K562 (cell line): Measurements from ENCODE around the gene GNAQ.

Source experiments
- EZH2 ChIP-seq: IDR thresholded peaks from 2 replicates; pipeline ENCODE4 v1.6.1; 2012; ENCODE audit warnings: low read depth, mild to moderate bottlenecking, inconsistent platforms, low read length, borderline replicate concordance
- GATA2 ChIP-seq: sonication (generic); formaldehyde crosslinking; IDR thresholded peaks from 2 replicates; pipeline ENCODE4 v1.4.0; 2020; ENCODE audit warnings: mild to moderate bottlenecking, missing genetic modification reagents
- MAZ ChIP-seq, 2 experiments: fragments of 450-650 bp in 1 of 2; sonication (generic) in 1 of 2; formaldehyde crosslinking; IDR thresholded peaks in 1 of 2; conservative IDR thresholded peaks in 1 of 2; 2 replicates each; pipeline versions ENCODE4 v1.4.0 to v1.5.0; 2020; ENCODE audit warnings: mild to moderate bottlenecking in 1 of 2, missing genetic modification reagents in 1 of 2
- SMC3 ChIP-seq: conservative IDR thresholded peaks from 2 replicates; pipeline ENCODE4 v1.6.1; 2011; ENCODE audit warnings: low read depth, low read length, improper control_type of control experiment; ENCODE audit not compliant: insufficient read depth
- SRF ChIP-seq, 2 experiments: fragments of 250-450, 450-650 bp in 1 of 2; sonication (Bioruptor Pico) in 1 of 2; sonication (generic) in 1 of 2; formaldehyde crosslinking; IDR thresholded peaks; 2 replicates each; pipeline versions ENCODE4 v1.5.0 to v1.5.1; 2020 to 2022; ENCODE audit warnings: mild to moderate bottlenecking in 1 of 2, missing genetic modification reagents in 1 of 2
- TBP ChIP-seq: optimal IDR thresholded peaks from 2 replicates; pipeline ENCODE3; 2011; ENCODE audit warnings: low read depth, low read length, improper control_type of control experiment
- TCF7L2 ChIP-seq: fragments of 150-350 bp; IDR thresholded peaks from 2 replicates; pipeline ENCODE4 v1.6.1; 2016; ENCODE audit warnings: low read depth, mild to moderate bottlenecking, low read length, moderate library complexity
- ZKSCAN1 ChIP-seq: fragments of 150-350 bp; IDR thresholded peaks from 2 replicates; pipeline ENCODE4 v1.6.1; 2016; ENCODE audit warnings: low read depth, low read length
- ZNF695 ChIP-seq: fragments of 450-650 bp; formaldehyde crosslinking; IDR thresholded peaks from 2 replicates; pipeline ENCODE4 v1.4.0; 2020; ENCODE audit warnings: mild to moderate bottlenecking, moderate library complexity
- ZSCAN29 ChIP-seq: fragments of 450-650 bp; IDR thresholded peaks from 2 replicates; pipeline ENCODE4 v1.6.1; 2017
- TF ChIP-seq, protein P1 (sequence below), 3 experiments: IDR thresholded peaks in 2 of 3; conservative IDR thresholded peaks in 1 of 3; 2 replicates each; pipeline ENCODE4 v1.5.1; 2011 to 2012; ENCODE audit warnings: low read length in 3 of 3, mild to moderate bottlenecking in 3 of 3, control low read depth in 2 of 3, improper control_type of control experiment in 1 of 3, inconsistent platforms in 1 of 3, low read depth in 1 of 3, mixed read lengths in 1 of 3, moderate library complexity in 1 of 3; ENCODE audit not compliant: insufficient read depth in 2 of 3
- TF ChIP-seq, protein P2 (sequence below), 2 experiments: IDR thresholded peaks; 2 replicates each; pipeline ENCODE4 v1.6.1; 2012; ENCODE audit warnings: improper control_type of control experiment in 2 of 2, low read depth in 2 of 2, low read length in 2 of 2, borderline replicate concordance in 1 of 2
- TF ChIP-seq, protein P3 (sequence below): sonication (generic); formaldehyde crosslinking; IDR thresholded peaks from 2 replicates; pipeline ENCODE4 v1.8.1; 2022; ENCODE audit warnings: missing genetic modification reagents
- TF ChIP-seq, protein P4 (sequence below), 3 experiments: fragments of 200-800 bp in 1 of 3; fragments of 250-450 bp in 1 of 3; fragments of 450-650 bp in 1 of 3; sonication (Bioruptor Pico) in 1 of 3; sonication (Bioruptor generic) in 1 of 3; formaldehyde crosslinking in 1 of 3; IDR thresholded peaks; 2 replicates each; pipeline versions ENCODE4 v1.6.1 to v1.8.0; 2016 to 2022; ENCODE audit warnings: mild to moderate bottlenecking in 2 of 3, missing genetic modification characterization in 2 of 3, missing compliant biosample characterization in 1 of 3, moderate library complexity in 1 of 3

DNA sequence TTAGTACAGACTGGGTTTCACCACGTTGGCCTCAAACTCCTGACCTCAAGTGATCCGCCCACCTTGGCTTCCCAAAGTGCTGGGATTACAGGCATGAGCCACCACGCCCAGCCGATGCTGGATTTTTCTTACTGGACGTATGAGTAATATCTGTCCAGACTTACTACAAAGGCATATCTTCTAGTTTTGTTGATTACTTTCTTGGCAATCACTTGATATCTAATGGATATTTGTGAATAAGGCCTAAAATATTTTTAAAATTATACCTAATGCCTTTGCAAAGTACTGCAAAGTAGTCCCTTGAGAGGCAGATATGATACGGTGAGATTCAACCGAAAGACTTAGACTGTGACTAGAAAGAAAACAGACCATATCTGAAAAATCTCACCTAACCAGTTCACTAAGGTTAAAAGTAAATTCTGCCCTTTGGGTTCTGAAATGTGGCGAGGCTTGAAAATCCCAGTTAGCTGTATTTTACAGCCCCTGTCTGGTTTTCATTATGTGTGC is 152.1 kb downstream of the GNAQ start:
- TF ChIP-seq SMC3 (no peak), TCF7L2 (no peak), TBP (no peak), ZKSCAN1 (no peak), GATA2 (CRISPR knock-in tag) (no peak), ZNF695 (no peak), SRF (CRISPR knock-in tag; IDR thresholded peaks at IDR 0.05) (no peak), MAZ (CRISPR knock-in tag; conservative IDR thresholded peaks at IDR 0.05 in 1 of 2, IDR thresholded peaks at IDR 0.05 in 1 of 2) (no peak), EZH2 (no peak), ZSCAN29 (no peak)
- TF ChIP-seq, protein P1, sequence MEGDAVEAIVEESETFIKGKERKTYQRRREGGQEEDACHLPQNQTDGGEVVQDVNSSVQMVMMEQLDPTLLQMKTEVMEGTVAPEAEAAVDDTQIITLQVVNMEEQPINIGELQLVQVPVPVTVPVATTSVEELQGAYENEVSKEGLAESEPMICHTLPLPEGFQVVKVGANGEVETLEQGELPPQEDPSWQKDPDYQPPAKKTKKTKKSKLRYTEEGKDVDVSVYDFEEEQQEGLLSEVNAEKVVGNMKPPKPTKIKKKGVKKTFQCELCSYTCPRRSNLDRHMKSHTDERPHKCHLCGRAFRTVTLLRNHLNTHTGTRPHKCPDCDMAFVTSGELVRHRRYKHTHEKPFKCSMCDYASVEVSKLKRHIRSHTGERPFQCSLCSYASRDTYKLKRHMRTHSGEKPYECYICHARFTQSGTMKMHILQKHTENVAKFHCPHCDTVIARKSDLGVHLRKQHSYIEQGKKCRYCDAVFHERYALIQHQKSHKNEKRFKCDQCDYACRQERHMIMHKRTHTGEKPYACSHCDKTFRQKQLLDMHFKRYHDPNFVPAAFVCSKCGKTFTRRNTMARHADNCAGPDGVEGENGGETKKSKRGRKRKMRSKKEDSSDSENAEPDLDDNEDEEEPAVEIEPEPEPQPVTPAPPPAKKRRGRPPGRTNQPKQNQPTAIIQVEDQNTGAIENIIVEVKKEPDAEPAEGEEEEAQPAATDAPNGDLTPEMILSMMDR (IDR thresholded peaks at IDR 0.05 in 2 of 3, conservative IDR thresholded peaks at IDR 0.05 in 1 of 3; ENCODE audit: insufficient read depth in 2 of 3, low read depth in 1 of 3, low read length in 3 of 3) = no peak
- TF ChIP-seq, protein P2, sequence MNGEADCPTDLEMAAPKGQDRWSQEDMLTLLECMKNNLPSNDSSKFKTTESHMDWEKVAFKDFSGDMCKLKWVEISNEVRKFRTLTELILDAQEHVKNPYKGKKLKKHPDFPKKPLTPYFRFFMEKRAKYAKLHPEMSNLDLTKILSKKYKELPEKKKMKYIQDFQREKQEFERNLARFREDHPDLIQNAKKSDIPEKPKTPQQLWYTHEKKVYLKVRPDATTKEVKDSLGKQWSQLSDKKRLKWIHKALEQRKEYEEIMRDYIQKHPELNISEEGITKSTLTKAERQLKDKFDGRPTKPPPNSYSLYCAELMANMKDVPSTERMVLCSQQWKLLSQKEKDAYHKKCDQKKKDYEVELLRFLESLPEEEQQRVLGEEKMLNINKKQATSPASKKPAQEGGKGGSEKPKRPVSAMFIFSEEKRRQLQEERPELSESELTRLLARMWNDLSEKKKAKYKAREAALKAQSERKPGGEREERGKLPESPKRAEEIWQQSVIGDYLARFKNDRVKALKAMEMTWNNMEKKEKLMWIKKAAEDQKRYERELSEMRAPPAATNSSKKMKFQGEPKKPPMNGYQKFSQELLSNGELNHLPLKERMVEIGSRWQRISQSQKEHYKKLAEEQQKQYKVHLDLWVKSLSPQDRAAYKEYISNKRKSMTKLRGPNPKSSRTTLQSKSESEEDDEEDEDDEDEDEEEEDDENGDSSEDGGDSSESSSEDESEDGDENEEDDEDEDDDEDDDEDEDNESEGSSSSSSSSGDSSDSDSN (IDR thresholded peaks at IDR 0.05; ENCODE audit: borderline replicate concordance in 1 of 2, low read depth in 2 of 2, low read length in 2 of 2) = no peak
- TF ChIP-seq, protein P3, sequence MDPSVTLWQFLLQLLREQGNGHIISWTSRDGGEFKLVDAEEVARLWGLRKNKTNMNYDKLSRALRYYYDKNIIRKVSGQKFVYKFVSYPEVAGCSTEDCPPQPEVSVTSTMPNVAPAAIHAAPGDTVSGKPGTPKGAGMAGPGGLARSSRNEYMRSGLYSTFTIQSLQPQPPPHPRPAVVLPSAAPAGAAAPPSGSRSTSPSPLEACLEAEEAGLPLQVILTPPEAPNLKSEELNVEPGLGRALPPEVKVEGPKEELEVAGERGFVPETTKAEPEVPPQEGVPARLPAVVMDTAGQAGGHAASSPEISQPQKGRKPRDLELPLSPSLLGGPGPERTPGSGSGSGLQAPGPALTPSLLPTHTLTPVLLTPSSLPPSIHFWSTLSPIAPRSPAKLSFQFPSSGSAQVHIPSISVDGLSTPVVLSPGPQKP = no peak
- TF ChIP-seq, protein P4, sequence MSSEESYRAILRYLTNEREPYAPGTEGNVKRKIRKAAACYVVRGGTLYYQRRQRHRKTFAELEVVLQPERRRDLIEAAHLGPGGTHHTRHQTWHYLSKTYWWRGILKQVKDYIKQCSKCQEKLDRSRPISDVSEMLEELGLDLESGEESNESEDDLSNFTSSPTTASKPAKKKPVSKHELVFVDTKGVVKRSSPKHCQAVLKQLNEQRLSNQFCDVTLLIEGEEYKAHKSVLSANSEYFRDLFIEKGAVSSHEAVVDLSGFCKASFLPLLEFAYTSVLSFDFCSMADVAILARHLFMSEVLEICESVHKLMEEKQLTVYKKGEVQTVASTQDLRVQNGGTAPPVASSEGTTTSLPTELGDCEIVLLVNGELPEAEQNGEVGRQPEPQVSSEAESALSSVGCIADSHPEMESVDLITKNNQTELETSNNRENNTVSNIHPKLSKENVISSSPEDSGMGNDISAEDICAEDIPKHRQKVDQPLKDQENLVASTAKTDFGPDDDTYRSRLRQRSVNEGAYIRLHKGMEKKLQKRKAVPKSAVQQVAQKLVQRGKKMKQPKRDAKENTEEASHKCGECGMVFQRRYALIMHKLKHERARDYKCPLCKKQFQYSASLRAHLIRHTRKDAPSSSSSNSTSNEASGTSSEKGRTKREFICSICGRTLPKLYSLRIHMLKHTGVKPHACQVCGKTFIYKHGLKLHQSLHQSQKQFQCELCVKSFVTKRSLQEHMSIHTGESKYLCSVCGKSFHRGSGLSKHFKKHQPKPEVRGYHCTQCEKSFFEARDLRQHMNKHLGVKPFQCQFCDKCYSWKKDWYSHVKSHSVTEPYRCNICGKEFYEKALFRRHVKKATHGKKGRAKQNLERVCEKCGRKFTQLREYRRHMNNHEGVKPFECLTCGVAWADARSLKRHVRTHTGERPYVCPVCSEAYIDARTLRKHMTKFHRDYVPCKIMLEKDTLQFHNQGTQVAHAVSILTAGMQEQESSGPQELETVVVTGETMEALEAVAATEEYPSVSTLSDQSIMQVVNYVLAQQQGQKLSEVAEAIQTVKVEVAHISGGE (CRISPR knock-in tag; IDR thresholded peaks at IDR 0.05) = no peak
